HEK293 (cell line): ENCODE data around the gene SLC25A11.

Experiments used
- HOXC10 ChIP-seq: sonication (generic); formaldehyde crosslinking; IDR thresholded peaks from 2 replicates; pipeline ENCODE4 v1.8.1; 2023; ENCODE audit warnings: mild to moderate bottlenecking, missing genetic modification reagents
- KLF10 ChIP-seq: fragments of 450-650 bp; IDR thresholded peaks from 2 replicates; pipeline ENCODE4 v1.5.1; 2018; ENCODE audit warnings: missing biosample characterization, mild to moderate bottlenecking, missing genetic modification characterization
- KLF7 ChIP-seq: fragments of 450-650 bp; formaldehyde crosslinking; IDR thresholded peaks from 2 replicates; pipeline ENCODE4 v1.5.1; 2016; ENCODE audit warnings: missing biosample characterization, missing genetic modification characterization, borderline replicate concordance
- SP2 ChIP-seq: fragments of 450-650 bp; formaldehyde crosslinking; IDR thresholded peaks from 2 replicates; pipeline ENCODE4 v1.5.1; 2016; ENCODE audit warnings: missing biosample characterization, missing genetic modification characterization
- YY1 ChIP-seq: fragments of 450-650 bp; formaldehyde crosslinking; IDR thresholded peaks from 2 replicates; pipeline ENCODE4 v1.5.1; 2018; ENCODE audit warnings: missing biosample characterization, missing genetic modification characterization
- ZNF10 ChIP-seq: fragments of 450-650 bp; formaldehyde crosslinking; IDR thresholded peaks from 2 replicates; pipeline ENCODE4 v1.5.1; 2017; ENCODE audit warnings: missing biosample characterization, missing genetic modification characterization
- ZNF121 ChIP-seq: fragments of 450-650 bp; formaldehyde crosslinking; IDR thresholded peaks from 2 replicates; pipeline ENCODE4 v1.5.1; 2016; ENCODE audit warnings: missing biosample characterization, missing genetic modification characterization
- ZNF140 ChIP-seq: fragments of 450-650 bp; formaldehyde crosslinking; IDR thresholded peaks from 2 replicates; pipeline ENCODE4 v1.5.1; 2016; ENCODE audit warnings: missing biosample characterization, missing genetic modification characterization
- ZNF544 ChIP-seq: fragments of 450-650 bp; formaldehyde crosslinking; IDR thresholded peaks from 2 replicates; pipeline ENCODE4 v1.5.0; 2017; ENCODE audit warnings: missing biosample characterization, missing genetic modification characterization
- ZNF571 ChIP-seq: fragments of 450-650 bp; formaldehyde crosslinking; IDR thresholded peaks from 2 replicates; pipeline ENCODE4 v1.5.0; 2017; ENCODE audit warnings: missing biosample characterization, missing genetic modification characterization
- ZNF621 ChIP-seq: fragments of 450-650 bp; formaldehyde crosslinking; IDR thresholded peaks from 2 replicates; pipeline ENCODE4 v1.5.1; 2017; ENCODE audit warnings: missing biosample characterization, missing genetic modification characterization
- ZNF624 ChIP-seq: fragments of 450-650 bp; formaldehyde crosslinking; IDR thresholded peaks from 2 replicates; pipeline ENCODE4 v1.5.1; 2017; ENCODE audit warnings: missing biosample characterization, missing genetic modification characterization
- ZNF654 ChIP-seq: fragments of 450-650 bp; formaldehyde crosslinking; IDR thresholded peaks from 2 replicates; pipeline ENCODE4 v1.5.1; 2016; ENCODE audit warnings: low read depth, missing biosample characterization, missing genetic modification characterization
- ZNF701 ChIP-seq: fragments of 450-650 bp; formaldehyde crosslinking; IDR thresholded peaks from 2 replicates; pipeline ENCODE4 v1.5.1; 2016; ENCODE audit warnings: missing biosample characterization, missing genetic modification characterization
- ZNF777 ChIP-seq: fragments of 450-650 bp; formaldehyde crosslinking; IDR thresholded peaks from 2 replicates; pipeline ENCODE4 v1.5.1; 2017; ENCODE audit warnings: missing biosample characterization, missing genetic modification characterization, borderline replicate concordance
- ZNF792 ChIP-seq: fragments of 450-650 bp; formaldehyde crosslinking; IDR thresholded peaks from 2 replicates; pipeline ENCODE4 v1.5.1; 2016; ENCODE audit warnings: missing biosample characterization, missing genetic modification characterization
- TF ChIP-seq, protein P1 (sequence below): sonication (generic); formaldehyde crosslinking; IDR thresholded peaks from 2 replicates; pipeline ENCODE4 v1.8.1; 2022; ENCODE audit warnings: mild to moderate bottlenecking, moderate library complexity, missing genetic modification reagents
- TF ChIP-seq, protein P2 (sequence below): fragments of 450-650 bp; formaldehyde crosslinking; IDR thresholded peaks from 2 replicates; pipeline ENCODE4 v1.5.1; 2016; ENCODE audit warnings: missing biosample characterization, missing genetic modification characterization, borderline replicate concordance
- TF ChIP-seq, protein P3 (sequence below): fragments of 450-650 bp; formaldehyde crosslinking; IDR thresholded peaks from 2 replicates; pipeline ENCODE4 v1.5.1; 2016; ENCODE audit warnings: missing biosample characterization, missing genetic modification characterization
- TF ChIP-seq, protein P4 (sequence below): fragments of 450-650 bp; formaldehyde crosslinking; IDR thresholded peaks from 2 replicates; pipeline ENCODE4 v1.5.1; 2017; ENCODE audit warnings: missing biosample characterization, mild to moderate bottlenecking, missing genetic modification characterization, moderate library complexity
- TF ChIP-seq, protein P5 (sequence below): fragments of 450-650 bp; formaldehyde crosslinking; IDR thresholded peaks from 2 replicates; pipeline ENCODE4 v1.5.1; 2016; ENCODE audit warnings: missing biosample characterization, missing genetic modification characterization
- TF ChIP-seq, protein P6 (sequence below): fragments of 450-650 bp; formaldehyde crosslinking; IDR thresholded peaks from 2 replicates; pipeline ENCODE4 v1.5.1; 2017; ENCODE audit warnings: missing biosample characterization, missing genetic modification characterization
- TF ChIP-seq, protein P7 (sequence below): fragments of 450-650 bp; formaldehyde crosslinking; IDR thresholded peaks from 2 replicates; pipeline ENCODE4 v1.5.1; 2016; ENCODE audit warnings: missing biosample characterization, missing genetic modification characterization

Gene SLC25A11

DNA sequence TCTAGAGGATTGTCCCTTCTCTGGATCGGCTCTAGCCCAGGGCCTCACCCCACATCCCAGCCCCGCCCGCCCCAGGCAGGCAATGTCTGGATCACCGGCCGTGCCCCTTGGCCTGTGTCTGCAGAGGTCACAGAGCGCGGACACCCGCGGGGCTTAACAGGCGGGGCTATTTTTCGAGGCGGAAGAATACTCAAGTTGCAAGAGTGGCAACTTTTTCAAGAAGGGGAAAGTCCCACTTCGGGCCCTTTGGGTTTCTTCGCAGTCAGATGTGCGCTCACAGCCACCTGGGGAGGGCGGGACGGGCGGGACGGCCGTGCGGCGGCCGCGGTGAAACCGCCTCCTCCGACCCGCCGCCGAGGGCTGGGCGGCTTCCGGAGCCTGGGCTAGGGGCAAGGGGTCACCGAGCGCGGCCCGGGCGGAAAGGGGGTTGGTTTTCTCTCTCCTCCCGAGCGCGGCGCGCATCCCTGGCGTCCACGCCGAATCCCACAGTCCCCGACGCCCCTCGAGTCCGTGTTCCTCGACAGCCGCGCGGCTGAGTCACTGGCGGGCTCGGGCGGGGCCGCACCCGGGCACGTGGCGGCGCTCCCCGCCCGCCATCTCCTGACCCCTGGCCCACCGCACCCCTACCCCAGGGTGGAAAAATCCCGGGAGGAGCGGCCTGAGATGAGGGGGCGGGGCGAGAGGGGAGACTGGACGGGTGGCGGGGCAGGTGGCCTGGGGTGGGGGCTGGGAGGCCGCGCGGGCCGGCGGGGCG is 9.7 kb upstream of the SLC25A11 start (continued):
- TF ChIP-seq, protein P1, sequence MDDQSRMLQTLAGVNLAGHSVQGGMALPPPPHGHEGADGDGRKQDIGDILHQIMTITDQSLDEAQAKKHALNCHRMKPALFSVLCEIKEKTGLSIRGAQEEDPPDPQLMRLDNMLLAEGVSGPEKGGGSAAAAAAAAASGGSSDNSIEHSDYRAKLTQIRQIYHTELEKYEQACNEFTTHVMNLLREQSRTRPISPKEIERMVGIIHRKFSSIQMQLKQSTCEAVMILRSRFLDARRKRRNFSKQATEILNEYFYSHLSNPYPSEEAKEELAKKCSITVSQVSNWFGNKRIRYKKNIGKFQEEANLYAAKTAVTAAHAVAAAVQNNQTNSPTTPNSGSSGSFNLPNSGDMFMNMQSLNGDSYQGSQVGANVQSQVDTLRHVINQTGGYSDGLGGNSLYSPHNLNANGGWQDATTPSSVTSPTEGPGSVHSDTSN: no peak
- TF ChIP-seq ZNF624 (tag by site-specific recombination): no peak
- TF ChIP-seq ZNF701 (tag by site-specific recombination): no peak
- no peak for TF ChIP-seq ZNF121 (tag by site-specific recombination)
- peak; percentile 97; the same call in 1 of the 2 replicates for TF ChIP-seq KLF7
- TF ChIP-seq, protein P2, sequence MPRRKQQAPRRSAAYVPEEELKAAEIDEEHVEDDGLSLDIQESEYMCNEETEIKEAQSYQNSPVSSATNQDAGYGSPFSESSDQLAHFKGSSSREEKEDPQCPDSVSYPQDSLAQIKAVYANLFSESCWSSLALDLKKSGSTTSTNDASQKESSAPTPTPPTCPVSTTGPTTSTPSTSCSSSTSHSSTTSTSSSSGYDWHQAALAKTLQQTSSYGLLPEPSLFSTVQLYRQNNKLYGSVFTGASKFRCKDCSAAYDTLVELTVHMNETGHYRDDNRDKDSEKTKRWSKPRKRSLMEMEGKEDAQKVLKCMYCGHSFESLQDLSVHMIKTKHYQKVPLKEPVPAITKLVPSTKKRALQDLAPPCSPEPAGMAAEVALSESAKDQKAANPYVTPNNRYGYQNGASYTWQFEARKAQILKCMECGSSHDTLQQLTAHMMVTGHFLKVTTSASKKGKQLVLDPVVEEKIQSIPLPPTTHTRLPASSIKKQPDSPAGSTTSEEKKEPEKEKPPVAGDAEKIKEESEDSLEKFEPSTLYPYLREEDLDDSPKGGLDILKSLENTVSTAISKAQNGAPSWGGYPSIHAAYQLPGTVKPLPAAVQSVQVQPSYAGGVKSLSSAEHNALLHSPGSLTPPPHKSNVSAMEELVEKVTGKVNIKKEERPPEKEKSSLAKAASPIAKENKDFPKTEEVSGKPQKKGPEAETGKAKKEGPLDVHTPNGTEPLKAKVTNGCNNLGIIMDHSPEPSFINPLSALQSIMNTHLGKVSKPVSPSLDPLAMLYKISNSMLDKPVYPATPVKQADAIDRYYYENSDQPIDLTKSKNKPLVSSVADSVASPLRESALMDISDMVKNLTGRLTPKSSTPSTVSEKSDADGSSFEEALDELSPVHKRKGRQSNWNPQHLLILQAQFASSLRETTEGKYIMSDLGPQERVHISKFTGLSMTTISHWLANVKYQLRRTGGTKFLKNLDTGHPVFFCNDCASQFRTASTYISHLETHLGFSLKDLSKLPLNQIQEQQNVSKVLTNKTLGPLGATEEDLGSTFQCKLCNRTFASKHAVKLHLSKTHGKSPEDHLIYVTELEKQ: peak; percentile 55; the same call in 1 of the 2 replicates
- TF ChIP-seq KLF10 (tag by site-specific recombination): peak; percentile 41; the same call in 1 of the 2 replicates
- no peak for TF ChIP-seq HOXC10
- TF ChIP-seq ZNF654 (tag by site-specific recombination): no peak
- TF ChIP-seq ZNF621: no peak
- TF ChIP-seq ZNF571 (tag by site-specific recombination): no peak
- TF ChIP-seq ZNF544: no peak
- peak; percentile 43 for TF ChIP-seq SP2 (tag by site-specific recombination)
- peak; percentile 89; the same call in 1 of the 2 replicates for TF ChIP-seq ZNF777 (tag by site-specific recombination)
- TF ChIP-seq, protein P3, sequence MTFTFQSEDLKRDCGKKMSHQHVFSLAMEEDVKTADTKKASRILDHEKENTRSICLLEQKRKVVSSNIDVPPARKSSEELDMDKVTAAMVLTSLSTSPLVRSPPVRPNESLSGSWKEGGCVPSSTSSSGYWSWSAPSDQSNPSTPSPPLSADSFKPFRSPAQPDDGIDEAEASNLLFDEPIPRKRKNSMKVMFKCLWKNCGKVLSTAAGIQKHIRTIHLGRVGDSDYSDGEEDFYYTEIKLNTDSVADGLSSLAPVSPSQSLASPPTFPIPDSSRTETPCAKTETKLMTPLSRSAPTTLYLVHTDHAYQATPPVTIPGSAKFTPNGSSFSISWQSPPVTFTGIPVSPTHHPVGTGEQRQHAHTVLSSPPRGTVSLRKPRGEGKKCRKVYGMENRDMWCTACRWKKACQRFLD (tag by site-specific recombination): no peak
- no peak for TF ChIP-seq ZNF140 (tag by site-specific recombination)
- peak; percentile 75 for TF ChIP-seq ZNF10 (tag by site-specific recombination)
- TF ChIP-seq, protein P4, sequence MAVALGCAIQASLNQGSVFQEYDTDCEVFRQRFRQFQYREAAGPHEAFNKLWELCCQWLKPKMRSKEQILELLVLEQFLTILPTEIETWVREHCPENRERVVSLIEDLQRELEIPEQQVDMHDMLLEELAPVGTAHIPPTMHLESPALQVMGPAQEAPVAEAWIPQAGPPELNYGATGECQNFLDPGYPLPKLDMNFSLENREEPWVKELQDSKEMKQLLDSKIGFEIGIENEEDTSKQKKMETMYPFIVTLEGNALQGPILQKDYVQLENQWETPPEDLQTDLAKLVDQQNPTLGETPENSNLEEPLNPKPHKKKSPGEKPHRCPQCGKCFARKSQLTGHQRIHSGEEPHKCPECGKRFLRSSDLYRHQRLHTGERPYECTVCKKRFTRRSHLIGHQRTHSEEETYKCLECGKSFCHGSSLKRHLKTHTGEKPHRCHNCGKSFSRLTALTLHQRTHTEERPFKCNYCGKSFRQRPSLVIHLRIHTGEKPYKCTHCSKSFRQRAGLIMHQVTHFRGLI (tag by site-specific recombination): peak; percentile 33; the same call in 1 of the 2 replicates
- peak; percentile 45; the same call in 1 of the 2 replicates for TF ChIP-seq YY1
- TF ChIP-seq, protein P5, sequence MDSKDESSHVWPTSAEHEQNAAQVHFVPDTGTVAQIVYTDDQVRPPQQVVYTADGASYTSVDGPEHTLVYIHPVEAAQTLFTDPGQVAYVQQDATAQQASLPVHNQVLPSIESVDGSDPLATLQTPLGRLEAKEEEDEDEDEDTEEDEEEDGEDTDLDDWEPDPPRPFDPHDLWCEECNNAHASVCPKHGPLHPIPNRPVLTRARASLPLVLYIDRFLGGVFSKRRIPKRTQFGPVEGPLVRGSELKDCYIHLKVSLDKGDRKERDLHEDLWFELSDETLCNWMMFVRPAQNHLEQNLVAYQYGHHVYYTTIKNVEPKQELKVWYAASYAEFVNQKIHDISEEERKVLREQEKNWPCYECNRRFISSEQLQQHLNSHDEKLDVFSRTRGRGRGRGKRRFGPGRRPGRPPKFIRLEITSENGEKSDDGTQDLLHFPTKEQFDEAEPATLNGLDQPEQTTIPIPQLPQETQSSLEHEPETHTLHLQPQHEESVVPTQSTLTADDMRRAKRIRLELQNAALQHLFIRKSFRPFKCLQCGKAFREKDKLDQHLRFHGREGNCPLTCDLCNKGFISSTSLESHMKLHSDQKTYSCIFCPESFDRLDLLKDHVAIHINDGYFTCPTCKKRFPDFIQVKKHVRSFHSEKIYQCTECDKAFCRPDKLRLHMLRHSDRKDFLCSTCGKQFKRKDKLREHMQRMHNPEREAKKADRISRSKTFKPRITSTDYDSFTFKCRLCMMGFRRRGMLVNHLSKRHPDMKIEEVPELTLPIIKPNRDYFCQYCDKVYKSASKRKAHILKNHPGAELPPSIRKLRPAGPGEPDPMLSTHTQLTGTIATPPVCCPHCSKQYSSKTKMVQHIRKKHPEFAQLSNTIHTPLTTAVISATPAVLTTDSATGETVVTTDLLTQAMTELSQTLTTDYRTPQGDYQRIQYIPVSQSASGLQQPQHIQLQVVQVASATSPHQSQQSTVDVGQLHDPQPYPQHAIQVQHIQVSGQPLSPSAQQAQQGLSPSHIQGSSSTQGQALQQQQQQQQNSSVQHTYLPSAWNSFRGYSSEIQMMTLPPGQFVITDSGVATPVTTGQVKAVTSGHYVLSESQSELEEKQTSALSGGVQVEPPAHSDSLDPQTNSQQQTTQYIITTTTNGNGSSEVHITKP (tag by site-specific recombination): peak; percentile 96
- TF ChIP-seq ZNF792 (tag by site-specific recombination): peak; percentile 46; the same call in 1 of the 2 replicates
- TF ChIP-seq, protein P6, sequence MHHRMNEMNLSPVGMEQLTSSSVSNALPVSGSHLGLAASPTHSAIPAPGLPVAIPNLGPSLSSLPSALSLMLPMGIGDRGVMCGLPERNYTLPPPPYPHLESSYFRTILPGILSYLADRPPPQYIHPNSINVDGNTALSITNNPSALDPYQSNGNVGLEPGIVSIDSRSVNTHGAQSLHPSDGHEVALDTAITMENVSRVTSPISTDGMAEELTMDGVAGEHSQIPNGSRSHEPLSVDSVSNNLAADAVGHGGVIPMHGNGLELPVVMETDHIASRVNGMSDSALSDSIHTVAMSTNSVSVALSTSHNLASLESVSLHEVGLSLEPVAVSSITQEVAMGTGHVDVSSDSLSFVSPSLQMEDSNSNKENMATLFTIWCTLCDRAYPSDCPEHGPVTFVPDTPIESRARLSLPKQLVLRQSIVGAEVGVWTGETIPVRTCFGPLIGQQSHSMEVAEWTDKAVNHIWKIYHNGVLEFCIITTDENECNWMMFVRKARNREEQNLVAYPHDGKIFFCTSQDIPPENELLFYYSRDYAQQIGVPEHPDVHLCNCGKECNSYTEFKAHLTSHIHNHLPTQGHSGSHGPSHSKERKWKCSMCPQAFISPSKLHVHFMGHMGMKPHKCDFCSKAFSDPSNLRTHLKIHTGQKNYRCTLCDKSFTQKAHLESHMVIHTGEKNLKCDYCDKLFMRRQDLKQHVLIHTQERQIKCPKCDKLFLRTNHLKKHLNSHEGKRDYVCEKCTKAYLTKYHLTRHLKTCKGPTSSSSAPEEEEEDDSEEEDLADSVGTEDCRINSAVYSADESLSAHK: peak; percentile 37; the same call in 1 of the 2 replicates
- TF ChIP-seq, protein P7, sequence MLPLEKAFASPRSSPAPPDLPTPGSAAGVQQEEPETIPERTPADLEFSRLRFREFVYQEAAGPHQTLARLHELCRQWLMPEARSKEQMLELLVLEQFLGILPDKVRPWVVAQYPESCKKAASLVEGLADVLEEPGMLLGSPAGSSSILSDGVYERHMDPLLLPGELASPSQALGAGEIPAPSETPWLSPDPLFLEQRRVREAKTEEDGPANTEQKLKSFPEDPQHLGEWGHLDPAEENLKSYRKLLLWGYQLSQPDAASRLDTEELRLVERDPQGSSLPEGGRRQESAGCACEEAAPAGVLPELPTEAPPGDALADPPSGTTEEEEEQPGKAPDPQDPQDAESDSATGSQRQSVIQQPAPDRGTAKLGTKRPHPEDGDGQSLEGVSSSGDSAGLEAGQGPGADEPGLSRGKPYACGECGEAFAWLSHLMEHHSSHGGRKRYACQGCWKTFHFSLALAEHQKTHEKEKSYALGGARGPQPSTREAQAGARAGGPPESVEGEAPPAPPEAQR (tag by site-specific recombination): peak; percentile 39; the same call in 1 of the 2 replicates
